ENCODE data around the gene IGF2BP3.

The IGF2BP3 gene

GRCh38 chr7:23385140-23385539 lies 85.2 kb downstream of the IGF2BP3 start:
- no peak for DNase-seq (ENCODE audit: low read depth)
- no peak for TF ChIP-seq CTCF (conservative IDR thresholded peaks at IDR 0.05; ENCODE audit: control insufficient read depth, insufficient read depth, low read depth, low read length)
- H3K4me3 ChIP-seq (ENCODE audit: control insufficient read depth, low read depth, low read length) = no peak overlapping the region

GRCh38 chr7:23383225-23383624 lies 87.1 kb downstream of the IGF2BP3 start:
- TF ChIP-seq CTCF (conservative IDR thresholded peaks at IDR 0.05; ENCODE audit: control insufficient read depth, insufficient read depth, low read depth, low read length) = no peak
- peak; percentile 27 for DNase-seq (ENCODE audit: low read depth)
- no peak overlapping the region for H3K4me3 ChIP-seq (ENCODE audit: control insufficient read depth, low read depth, low read length)

DNA sequence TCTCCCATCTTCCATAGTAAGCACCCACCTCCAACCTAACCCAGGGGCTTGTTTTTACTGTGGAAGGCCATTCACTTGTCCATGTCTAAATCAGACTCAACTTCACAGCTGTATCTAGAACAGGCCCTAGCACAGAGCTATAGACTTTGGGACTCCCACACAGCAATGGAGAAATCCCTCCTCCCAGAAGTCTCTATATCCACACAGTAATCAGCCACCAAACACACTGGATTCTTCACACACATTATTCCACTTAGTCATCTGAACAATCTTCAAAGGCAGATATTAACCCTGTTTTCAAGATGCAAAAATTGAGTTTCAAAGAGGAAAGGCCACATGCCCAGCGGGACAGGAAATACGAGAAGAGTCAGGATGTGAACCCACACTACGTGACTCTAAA lies 89.3 kb downstream of the IGF2BP3 start:
- no peak overlapping the region for H3K4me3 ChIP-seq (ENCODE audit: control insufficient read depth, low read depth, low read length)
- DNase-seq (ENCODE audit: low read depth) = no peak
- TF ChIP-seq CTCF (conservative IDR thresholded peaks at IDR 0.05; ENCODE audit: control insufficient read depth, insufficient read depth, low read depth, low read length) = no peak

- peak; percentile 32 for DNase-seq (ENCODE audit: low read depth)
- H3K4me3 ChIP-seq (ENCODE audit: control insufficient read depth, low read depth, low read length) = no peak overlapping the region
- no peak for TF ChIP-seq CTCF (conservative IDR thresholded peaks at IDR 0.05; ENCODE audit: control insufficient read depth, insufficient read depth, low read depth, low read length)
Observed at GRCh38 chr7:23380556-23380955, 89.7 kb downstream of the IGF2BP3 start.

- no peak for DNase-seq (ENCODE audit: low read depth)
- TF ChIP-seq CTCF (conservative IDR thresholded peaks at IDR 0.05; ENCODE audit: control insufficient read depth, insufficient read depth, low read depth, low read length) = no peak
- no peak overlapping the region for H3K4me3 ChIP-seq (ENCODE audit: control insufficient read depth, low read depth, low read length)
Observed at GRCh38 chr7:23378996-23379395, 91.3 kb downstream of the IGF2BP3 start.

DNA sequence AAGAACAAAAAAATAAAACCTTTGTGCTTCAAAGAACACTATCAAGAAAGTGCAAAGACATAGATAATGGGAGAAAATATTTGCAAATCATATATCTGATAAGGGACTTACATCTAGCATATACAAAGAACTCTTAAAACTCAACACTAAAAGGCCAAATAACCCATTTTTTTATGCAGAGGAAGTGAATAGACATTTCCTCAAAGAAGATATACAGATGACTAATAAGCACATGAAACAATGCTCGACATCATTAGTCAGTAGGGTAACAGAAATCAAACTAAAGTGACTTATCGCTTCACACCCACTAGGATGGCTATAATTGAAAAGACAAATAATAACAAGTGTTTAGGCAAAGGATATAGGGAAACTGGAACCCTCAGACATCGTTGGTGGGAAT lies 93.2 kb downstream of the IGF2BP3 start:
- no peak overlapping the region for H3K4me3 ChIP-seq (ENCODE audit: control insufficient read depth, low read depth, low read length)
- DNase-seq (ENCODE audit: low read depth) = peak; percentile 68
- TF ChIP-seq CTCF (conservative IDR thresholded peaks at IDR 0.05; ENCODE audit: control insufficient read depth, insufficient read depth, low read depth, low read length) = no peak

All from fibroblast of mammary gland (primary cell).